Thoracic aorta (tissue), 2 donors: Measurements from ENCODE around the gene ABHD8. TPM values are rescaled to one million over a fixed set of nuclear protein-coding genes. Genes with fewer than 3 reads are reported as not detected.
A peak's percentile ranks its signal among the peaks of the same experiment; 100 is the strongest.

Experiments used
- ATAC-seq: fragments of 150-250 bp; one replicate; pipeline ENCODE4 v1.8.0; 2017; ENCODE audit warnings: low read depth; ENCODE audit not compliant: insufficient number of reproducible peaks, low FRiP score
- DNase-seq: peaks from one replicate; pipeline ENCODE4 v3.0.0-alpha.2; 2020; ENCODE audit warnings: low spot score
- H3K27ac ChIP-seq, 2 donors: fragments of 200-600 bp; sonication (generic); 1 replicate in 1 of 2; 2 replicates in 1 of 2; pipeline ENCODE4 v1.5.1; 2016; ENCODE audit warnings: mild to moderate bottlenecking in 2 of 2, moderate library complexity in 2 of 2
- H3K27me3 ChIP-seq: fragments of 200-600 bp; sonication (generic); replicated peaks from 2 replicates; pipeline ENCODE4 v1.6.0; 2016; ENCODE audit warnings: mild to moderate bottlenecking; ENCODE audit not compliant: insufficient read depth
- H3K36me3 ChIP-seq: fragments of 200-600 bp; sonication (generic); one replicate; pipeline ENCODE4 v1.5.1; 2016
- H3K4me1 ChIP-seq, 2 donors: fragments of 200-600 bp; sonication (generic); 1 replicate in 1 of 2; 2 replicates in 1 of 2; pipeline versions ENCODE4 v1.5.1 to v1.6.0; 2016; ENCODE audit warnings: low read depth in 2 of 2, mild to moderate bottlenecking in 1 of 2; ENCODE audit not compliant: control insufficient read depth in 1 of 2
- H3K4me3 ChIP-seq: fragments of 200-600 bp; sonication (generic); 2 replicates; pipeline ENCODE4 v1.5.1; 2016; ENCODE audit warnings: mild to moderate bottlenecking
- H3K9me3 ChIP-seq: fragments of 200-600 bp; sonication (generic); 2 replicates; pipeline ENCODE4 v1.5.1; 2016
- CTCF ChIP-seq: fragments of 200-600 bp; sonication (generic); IDR thresholded peaks from one replicate; pipeline ENCODE4 v1.5.1; 2019; ENCODE audit warnings: antibody characterized with exemption
- total RNA-seq, 2 donors: library from RNA; depleted of rRNA; stranded (reverse); fragments of >200 nt; gene quantifications; one replicate each; pipeline versions ENCODE4 v1.1.0 to v1.2.3, GENCODE V29; 2016

The ABHD8 gene
- total RNA-seq, 2 donors from 2014 or later: 9.8 to 24.0 TPM

- ATAC-seq (no peak), DNase-seq (no peak)
- no peak for TF ChIP-seq CTCF
- Histone ChIP-seq H3K9me3 (no peaks in the 10 kb centered on the region), H3K4me1 (peaks cover 6 to 8% of the 10 kb centered on the region in 2 donors), H3K4me3 (no peak overlapping the region), H3K27me3 (no peaks in the 10 kb centered on the region), H3K27ac (no peak overlapping the region), H3K36me3 (peaks cover 37% of the 10 kb centered on the region)
Measured at GRCh38 chr19:17268754-17269153, 34.5 kb downstream of the ABHD8 start.

- TF ChIP-seq CTCF: no peak
- Histone ChIP-seq H3K4me1 (peaks cover 6 to 8% of the 10 kb centered on the region in 2 donors), H3K27ac (peak within 1 kb of the TSS; percentile 51 to 65), H3K36me3 (peaks cover 26% of the 10 kb centered on the region), H3K27me3 (no peaks in the 10 kb centered on the region), H3K9me3 (no peaks in the 10 kb centered on the region), H3K4me3 (peak within 1 kb of the TSS; percentile 78)
- DNase-seq: peak; percentile 97
- ATAC-seq: peak; percentile 98
Measured at GRCh38 chr19:17266975-17267788, 36.0 kb downstream of the ABHD8 start, which contains the start of gene BABAM1. Gene BABAM1 (plus strand): TSS chr19:17267443. CDS start chr19:17268807, 1,364 bp downstream.

- peak overlapping the region in 1 of 2 donors; percentile 33 for H3K27ac ChIP-seq
- no peak for TF ChIP-seq CTCF
- H3K4me3 ChIP-seq: peak overlapping the region; percentile 46
- peaks cover 22% of the 10 kb centered on the region for H3K36me3 ChIP-seq
- DNase-seq (no peak), ATAC-seq (no peak)
- no peaks in the 10 kb centered on the region for H3K27me3 ChIP-seq
- no peaks in the 10 kb centered on the region for H3K9me3 ChIP-seq
- H3K4me1 ChIP-seq: peaks cover 6 to 8% of the 10 kb centered on the region in 2 donors
Measured at GRCh38 chr19:17266589-17266974, 36.6 kb downstream of the ABHD8 start.

GRCh38 chr19:17266026-17266425 lies 37.2 kb downstream of the ABHD8 start:
- Histone ChIP-seq H3K4me3 (no peak overlapping the region), H3K27ac (no peak overlapping the region), H3K4me1 (peaks cover 6 to 8% of the 10 kb centered on the region in 2 donors), H3K9me3 (no peaks in the 10 kb centered on the region), H3K27me3 (no peaks in the 10 kb centered on the region), H3K36me3 (peaks cover 19% of the 10 kb centered on the region)
- DNase-seq (no peak), ATAC-seq (no peak)
- no peak for TF ChIP-seq CTCF

- Histone ChIP-seq H3K36me3 (peaks cover 8% of the 10 kb centered on the region), H3K4me3 (no peak within 1 kb of the TSS), H3K4me1 (peaks cover 6 to 8% of the 10 kb centered on the region in 2 donors), H3K27me3 (no peaks in the 10 kb centered on the region), H3K27ac (no peak within 1 kb of the TSS), H3K9me3 (no peaks in the 10 kb centered on the region)
- TF ChIP-seq CTCF: no peak
- ATAC-seq (no peak), DNase-seq (no peak)
Measured at GRCh38 chr19:17264641-17264979, 38.6 kb downstream of the ABHD8 start, which contains the start of gene USHBP1. Gene USHBP1 (minus strand): TSS chr19:17264745. CDS start chr19:17264299, 446 bp downstream.
